ENCODE results near the gene RNF150. TPM values are rescaled to one million over a fixed set of nuclear protein-coding genes. Genes with fewer than 3 reads are reported as not detected.

The RNF150 gene
- polyA plus RNA-seq, 1 donor = 36.4 TPM

- DNase-seq (ENCODE audit: low read depth) = no peak
Observed at GRCh38 chr4:140925417-140925816, 207.9 kb downstream of the RNF150 start.

DNA sequence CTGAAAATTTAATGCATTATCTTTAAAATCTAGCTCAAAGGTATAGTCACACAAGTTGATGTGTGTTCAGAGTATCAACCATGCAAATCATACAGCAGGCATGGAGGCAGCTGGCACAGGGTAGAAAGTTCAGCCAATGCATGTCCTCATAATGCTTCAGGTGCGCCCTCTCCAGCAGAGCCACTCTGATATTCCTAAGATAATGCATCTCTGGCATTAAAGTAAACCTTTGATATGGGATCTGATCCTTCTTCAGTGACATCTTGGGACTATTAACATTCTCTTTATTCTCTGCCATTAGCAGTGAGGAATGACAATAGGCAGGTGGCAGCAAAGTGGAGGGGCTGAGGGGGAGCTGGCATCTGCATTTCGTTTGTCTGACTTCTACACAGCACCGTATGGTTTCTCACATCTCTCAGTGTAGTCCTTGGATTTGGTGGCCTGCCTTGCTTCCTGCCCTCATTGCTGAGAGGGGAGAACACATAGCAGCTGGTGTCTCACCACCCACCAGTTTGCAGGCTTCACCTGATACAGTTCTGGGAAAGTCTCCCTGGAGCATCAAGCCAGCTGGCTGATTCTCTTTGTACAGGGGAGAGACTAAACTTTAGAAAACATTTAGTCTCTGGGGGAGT, 208.4 kb downstream of the RNF150 start:
- DNase-seq (ENCODE audit: low read depth) = no peak

GRCh38 chr4:140906993-140907962, 226.0 kb downstream of the RNF150 start:
- DNase-seq (ENCODE audit: low read depth) = no peak

DNA sequence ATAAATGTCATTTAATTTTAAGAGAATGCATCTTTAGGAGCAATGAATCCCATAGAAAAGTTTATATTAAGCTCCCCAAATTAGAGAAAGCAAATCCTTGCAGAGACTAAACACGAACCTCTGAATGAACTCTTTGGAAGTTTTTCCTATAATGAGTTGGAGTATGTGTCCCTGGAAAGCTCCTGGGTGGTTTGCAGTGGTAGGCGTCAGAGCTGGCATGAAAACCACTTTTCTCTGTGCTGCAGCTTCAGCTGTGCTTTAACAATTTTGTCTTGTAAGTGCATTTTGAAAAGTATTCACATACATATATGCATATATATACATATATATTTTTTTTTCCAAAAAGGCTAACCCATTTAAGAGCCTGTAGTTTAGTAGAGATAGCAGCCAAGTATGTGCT, 228.4 kb downstream of the RNF150 start:
- peak; percentile 36 for DNase-seq (ENCODE audit: low read depth)

GRCh38 chr4:140903522-140904475, 229.5 kb downstream of the RNF150 start:
- DNase-seq (ENCODE audit: low read depth) = no peak

- DNase-seq (ENCODE audit: low read depth) = no peak
Observed at GRCh38 chr4:140901736-140902336, 231.4 kb downstream of the RNF150 start.

- peak; percentile 67 for DNase-seq (ENCODE audit: low read depth)
Observed at GRCh38 chr4:140893939-140894338, 239.3 kb downstream of the RNF150 start.

GRCh38 chr4:140888054-140888453, 245.2 kb downstream of the RNF150 start:
- no peak for DNase-seq (ENCODE audit: low read depth)

GRCh38 chr4:140887467-140887866, 245.8 kb downstream of the RNF150 start:
- no peak for DNase-seq (ENCODE audit: low read depth)

GRCh38 chr4:140884431-140885058, 248.7 kb downstream of the RNF150 start:
- no peak for DNase-seq (ENCODE audit: low read depth)

GRCh38 chr4:140877781-140878180, 255.5 kb downstream of the RNF150 start:
- DNase-seq (ENCODE audit: low read depth) = no peak

GRCh38 chr4:140876615-140877364, 256.5 kb downstream of the RNF150 start:
- DNase-seq (ENCODE audit: low read depth) = peak; percentile 70

DNA sequence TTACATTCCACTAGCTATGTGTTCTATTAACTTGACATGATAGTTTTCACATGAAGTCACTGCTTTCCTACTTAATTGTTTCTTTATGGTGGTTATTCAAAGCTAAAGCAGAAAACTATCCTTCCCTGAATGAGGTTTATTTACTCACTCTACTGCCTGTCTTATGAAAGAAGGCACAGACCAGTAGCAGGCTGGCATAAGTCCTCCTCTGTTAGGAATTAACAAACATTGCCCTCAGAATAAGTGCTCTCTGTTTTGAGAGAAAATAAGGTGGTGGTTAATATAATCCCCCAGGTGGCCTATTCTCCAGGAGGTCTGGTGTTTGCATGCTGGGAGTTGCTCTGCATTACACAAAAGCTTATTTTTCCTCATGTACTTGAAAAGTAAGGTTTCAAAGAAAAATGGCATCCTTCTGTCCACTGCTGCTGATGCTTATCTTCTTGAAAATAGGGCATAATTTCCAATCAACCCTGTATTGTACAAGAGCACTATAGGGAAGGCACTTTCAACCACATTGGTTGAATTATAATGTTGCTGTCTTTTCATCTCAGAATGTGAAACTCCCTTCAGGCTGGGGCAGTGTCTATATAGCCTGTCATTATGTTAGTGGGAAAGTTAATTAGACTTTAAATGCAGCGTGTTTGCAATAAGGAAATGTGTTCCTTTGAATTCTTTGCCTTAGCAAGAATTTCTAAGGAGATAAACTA, 257.4 kb downstream of the RNF150 start:
- DNase-seq (ENCODE audit: low read depth) = no peak

- DNase-seq (ENCODE audit: low read depth) = no peak
Observed at GRCh38 chr4:140874056-140874455, 259.2 kb downstream of the RNF150 start.

DNA sequence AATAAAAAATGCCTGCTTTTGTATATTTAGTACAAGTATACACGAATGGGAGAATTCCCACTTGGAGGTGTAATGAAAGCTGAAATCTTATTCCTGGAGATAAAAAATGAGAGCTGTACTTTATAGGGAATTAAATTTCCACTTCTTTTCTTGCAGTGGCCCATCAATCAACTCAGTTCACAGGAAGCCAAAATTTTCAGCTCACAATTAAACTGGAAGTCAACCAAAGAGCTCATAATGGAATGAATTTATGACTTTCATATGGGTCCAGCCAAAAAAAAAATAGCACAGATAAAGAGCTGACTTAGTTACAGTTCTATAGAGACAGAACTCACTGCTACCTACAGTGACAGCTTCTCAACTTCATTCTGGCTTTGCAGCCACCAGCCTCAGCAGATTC, 261.9 kb downstream of the RNF150 start:
- peak; percentile 64 for DNase-seq (ENCODE audit: low read depth)

GRCh38 chr4:140870427-140870826, 262.8 kb downstream of the RNF150 start:
- DNase-seq (ENCODE audit: low read depth) = no peak

DNA sequence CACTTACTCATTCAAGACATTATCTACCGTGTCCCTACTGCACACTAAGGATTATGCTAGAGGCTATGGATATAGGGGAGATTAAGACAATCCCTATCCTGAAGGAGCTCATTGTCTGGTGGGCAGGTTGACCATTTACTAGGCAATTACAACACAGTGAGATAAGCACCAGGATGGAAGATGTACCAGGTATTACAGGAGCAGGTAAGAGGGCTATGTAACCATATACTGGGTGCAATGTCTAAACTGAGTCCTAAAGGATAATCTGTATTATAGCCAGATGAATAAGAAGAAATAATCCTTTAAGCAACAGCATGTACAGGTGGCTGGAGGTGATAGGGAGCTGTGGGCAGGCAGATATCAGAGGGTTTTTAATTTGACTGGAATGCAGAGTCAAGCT, 263.8 kb downstream of the RNF150 start:
- DNase-seq (ENCODE audit: low read depth) = no peak

GRCh38 chr4:140867356-140867755, 265.9 kb downstream of the RNF150 start:
- no peak for DNase-seq (ENCODE audit: low read depth)

DNA sequence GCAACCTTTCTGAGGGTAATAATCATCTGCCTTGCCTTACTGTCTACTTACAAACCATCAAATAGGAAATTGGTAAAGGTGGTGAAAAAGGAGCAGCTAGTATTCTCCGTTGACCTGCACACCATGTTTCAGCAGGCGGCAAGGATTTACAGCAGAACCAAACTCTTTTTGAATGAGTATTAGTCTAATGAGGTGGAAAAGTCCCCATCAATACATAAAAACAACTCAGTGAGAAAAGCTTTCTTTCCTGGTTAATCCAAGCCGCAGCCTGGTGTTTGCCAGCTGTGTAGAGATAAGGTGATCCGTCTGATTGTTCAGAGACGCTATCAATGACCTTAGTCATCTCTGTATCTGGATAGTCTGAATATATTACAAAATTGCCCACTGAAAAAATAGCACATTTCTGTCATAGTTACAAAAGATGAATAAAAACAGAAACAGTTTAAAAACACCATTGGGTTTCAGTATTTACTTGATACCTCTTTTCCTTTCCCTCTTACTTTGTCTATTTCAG, 266.7 kb downstream of the RNF150 start:
- no peak for DNase-seq (ENCODE audit: low read depth)

Data from forelimb muscle (tissue), 1 donor.